Lower leg skin (tissue), 3 donors: Measurements from ENCODE around the gene COL4A2.

Experiments used
- POLR2A ChIP-seq, 2 donors: fragments of 450-650 bp; IDR thresholded peaks; one replicate each; pipeline ENCODE4 v1.6.1; 2016 to 2017; ENCODE audit warnings: antibody characterized with exemption in 2 of 2, mild to moderate bottlenecking in 1 of 2, moderate library complexity in 1 of 2
- TF ChIP-seq, protein P1 (sequence below), 3 donors: fragments of 450-650 bp; IDR thresholded peaks; one replicate each; pipeline ENCODE4 v1.5.1; 2016; ENCODE audit warnings: antibody characterized with exemption in 3 of 3, mild to moderate bottlenecking in 3 of 3, moderate library complexity in 2 of 3

DNA sequence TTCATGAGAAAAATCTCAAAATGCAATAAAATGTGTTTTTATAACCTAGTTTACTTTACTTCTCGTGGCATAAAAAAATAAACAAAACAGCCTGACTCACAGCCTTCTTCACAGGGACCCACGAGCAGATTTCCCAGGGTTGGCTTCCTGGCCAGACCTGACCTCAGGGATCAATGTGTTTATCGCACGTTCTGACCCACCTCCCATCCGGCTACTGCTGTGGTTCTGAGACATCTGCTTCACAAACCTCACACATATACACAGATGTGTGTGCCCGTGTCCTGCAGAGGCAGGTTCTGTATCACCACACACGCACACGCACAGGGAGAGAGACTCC is 118.3 kb downstream of the COL4A2 start:
- TF ChIP-seq, protein P1, sequence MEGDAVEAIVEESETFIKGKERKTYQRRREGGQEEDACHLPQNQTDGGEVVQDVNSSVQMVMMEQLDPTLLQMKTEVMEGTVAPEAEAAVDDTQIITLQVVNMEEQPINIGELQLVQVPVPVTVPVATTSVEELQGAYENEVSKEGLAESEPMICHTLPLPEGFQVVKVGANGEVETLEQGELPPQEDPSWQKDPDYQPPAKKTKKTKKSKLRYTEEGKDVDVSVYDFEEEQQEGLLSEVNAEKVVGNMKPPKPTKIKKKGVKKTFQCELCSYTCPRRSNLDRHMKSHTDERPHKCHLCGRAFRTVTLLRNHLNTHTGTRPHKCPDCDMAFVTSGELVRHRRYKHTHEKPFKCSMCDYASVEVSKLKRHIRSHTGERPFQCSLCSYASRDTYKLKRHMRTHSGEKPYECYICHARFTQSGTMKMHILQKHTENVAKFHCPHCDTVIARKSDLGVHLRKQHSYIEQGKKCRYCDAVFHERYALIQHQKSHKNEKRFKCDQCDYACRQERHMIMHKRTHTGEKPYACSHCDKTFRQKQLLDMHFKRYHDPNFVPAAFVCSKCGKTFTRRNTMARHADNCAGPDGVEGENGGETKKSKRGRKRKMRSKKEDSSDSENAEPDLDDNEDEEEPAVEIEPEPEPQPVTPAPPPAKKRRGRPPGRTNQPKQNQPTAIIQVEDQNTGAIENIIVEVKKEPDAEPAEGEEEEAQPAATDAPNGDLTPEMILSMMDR (IDR thresholded peaks at IDR 0.05), result no peak
- TF ChIP-seq POLR2A (IDR thresholded peaks at IDR 0.05), result no peak
